Measurements from ENCODE around the gene SELENON. TPM values are rescaled to one million over a fixed set of nuclear protein-coding genes. Genes with fewer than 3 reads are reported as not detected.

The SELENON gene
- total and polyA plus RNA-seq, 12 donors: 8.7 to 105 (median 67.8) TPM

DNA sequence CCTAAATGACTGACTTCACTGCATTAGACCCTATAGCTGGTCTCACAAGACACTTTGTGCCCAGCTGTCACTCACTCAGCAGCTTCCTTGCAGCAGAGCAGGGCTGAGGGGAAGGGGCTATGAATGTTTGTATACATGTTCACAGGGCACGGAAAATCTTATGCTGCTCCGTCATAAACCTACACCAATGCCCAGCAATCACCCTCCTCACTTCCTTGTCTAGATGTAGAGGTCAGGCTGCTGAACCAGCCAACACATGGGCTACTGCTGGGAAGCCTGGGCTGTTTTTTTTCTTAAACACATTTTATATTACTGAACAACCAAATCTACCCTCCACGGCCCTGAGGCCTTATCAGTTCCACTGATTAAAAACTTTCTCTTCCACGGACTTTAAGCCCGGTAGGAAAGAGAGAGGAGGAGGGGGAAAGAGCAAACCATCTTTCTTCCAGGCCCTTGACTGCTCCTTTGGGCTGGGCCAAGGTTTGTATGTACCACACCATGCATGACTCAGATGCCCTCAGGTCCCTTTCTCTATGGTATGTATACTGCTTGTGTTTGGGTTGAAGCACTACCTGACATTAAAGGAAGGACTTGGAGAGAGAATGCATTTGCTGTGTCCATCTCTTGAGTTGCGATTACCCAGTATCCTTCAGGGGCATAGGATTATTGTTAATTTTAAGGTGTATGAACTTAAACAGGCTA lies 32.5 kb downstream of the SELENON start:
- no peak overlapping the region for H3K4me3 ChIP-seq
- H3K9me3 ChIP-seq (replicated peaks in 1 of 3): no peaks in the 10 kb centered on the region
- DNase-seq: peak in 3 of 7 donors; percentile 21 to 61 (median 60)
- H3K27me3 ChIP-seq: no peaks in the 10 kb centered on the region
- 47 to 66% (median 57%) methylated on average over 6 of the region's 6 CpGs for WGBS, 4 donors
- intact Hi-C loops (cut with DNase I): no loop called here
- peaks cover 0 to 63% of the 10 kb centered on the region in 2 donors for H3K36me3 ChIP-seq (replicated peaks in 1 of 2)
- H3K27ac ChIP-seq: peak overlapping the region in 3 of 5 donors; percentile 47 to 85 (median 85)
- peaks cover 62 to 87% of the 10 kb centered on the region in 2 donors for H3K4me1 ChIP-seq (replicated peaks in 1 of 2)
- no peak for TF ChIP-seq POLR2A (IDR thresholded peaks at IDR 0.05)
- TF ChIP-seq, protein P1, sequence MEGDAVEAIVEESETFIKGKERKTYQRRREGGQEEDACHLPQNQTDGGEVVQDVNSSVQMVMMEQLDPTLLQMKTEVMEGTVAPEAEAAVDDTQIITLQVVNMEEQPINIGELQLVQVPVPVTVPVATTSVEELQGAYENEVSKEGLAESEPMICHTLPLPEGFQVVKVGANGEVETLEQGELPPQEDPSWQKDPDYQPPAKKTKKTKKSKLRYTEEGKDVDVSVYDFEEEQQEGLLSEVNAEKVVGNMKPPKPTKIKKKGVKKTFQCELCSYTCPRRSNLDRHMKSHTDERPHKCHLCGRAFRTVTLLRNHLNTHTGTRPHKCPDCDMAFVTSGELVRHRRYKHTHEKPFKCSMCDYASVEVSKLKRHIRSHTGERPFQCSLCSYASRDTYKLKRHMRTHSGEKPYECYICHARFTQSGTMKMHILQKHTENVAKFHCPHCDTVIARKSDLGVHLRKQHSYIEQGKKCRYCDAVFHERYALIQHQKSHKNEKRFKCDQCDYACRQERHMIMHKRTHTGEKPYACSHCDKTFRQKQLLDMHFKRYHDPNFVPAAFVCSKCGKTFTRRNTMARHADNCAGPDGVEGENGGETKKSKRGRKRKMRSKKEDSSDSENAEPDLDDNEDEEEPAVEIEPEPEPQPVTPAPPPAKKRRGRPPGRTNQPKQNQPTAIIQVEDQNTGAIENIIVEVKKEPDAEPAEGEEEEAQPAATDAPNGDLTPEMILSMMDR (IDR thresholded peaks at IDR 0.05): no peak

DNA sequence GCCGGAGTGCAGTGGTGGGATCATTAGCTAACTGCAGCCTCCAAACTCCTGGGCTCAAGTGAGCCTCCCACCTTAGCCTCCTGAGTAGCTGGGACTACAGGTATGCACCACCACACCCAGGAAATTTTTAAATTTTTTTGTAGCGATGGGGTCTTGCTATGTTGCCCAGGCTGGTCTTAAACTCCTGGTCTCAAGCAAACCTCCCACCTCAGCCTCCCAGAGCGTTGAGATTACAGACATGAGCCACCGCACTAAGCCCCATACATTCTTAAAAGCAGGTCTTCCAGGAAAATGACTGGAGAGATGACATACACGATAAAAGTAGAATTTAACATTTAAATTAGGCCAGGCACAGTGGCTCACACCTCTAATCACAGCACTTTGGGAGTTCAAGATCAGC lies 33.2 kb downstream of the SELENON start:
- intact Hi-C loops (cut with DNase I): no loop called here
- no peak for DNase-seq
- H3K4me1 ChIP-seq (replicated peaks in 1 of 2): peaks cover 58 to 82% of the 10 kb centered on the region in 2 donors
- no peak overlapping the region for H3K4me3 ChIP-seq
- TF ChIP-seq, protein P1 (IDR thresholded peaks at IDR 0.05): no peak
- WGBS, 4 donors: 92 to 99% (median 95%) methylated on average over 5 of the region's 5 CpGs
- peak overlapping the region in 2 of 5 donors; percentile 1 to 85 for H3K27ac ChIP-seq
- peaks cover 0 to 56% of the 10 kb centered on the region in 2 donors for H3K36me3 ChIP-seq (replicated peaks in 1 of 2)
- H3K27me3 ChIP-seq: no peaks in the 10 kb centered on the region
- no peaks in the 10 kb centered on the region for H3K9me3 ChIP-seq (replicated peaks in 1 of 3)

DNA sequence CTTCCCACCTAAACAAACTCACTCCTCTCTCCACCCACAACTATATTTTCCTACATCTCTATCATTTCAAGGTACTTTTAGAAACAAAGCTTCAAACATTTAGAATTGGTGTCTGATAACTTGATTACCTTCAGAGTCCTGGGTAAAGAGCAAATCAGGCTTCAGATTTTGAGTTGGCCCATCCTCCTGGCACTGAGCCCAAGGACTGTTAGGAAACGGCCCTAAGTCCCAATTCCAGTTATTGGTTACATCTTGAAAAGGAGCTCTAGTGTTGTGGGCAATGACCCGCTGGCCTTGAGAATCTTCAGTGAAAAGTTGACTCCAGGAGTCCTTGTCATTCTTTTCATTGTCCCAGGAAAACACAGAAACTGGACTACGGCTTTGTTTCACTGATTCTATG lies 34.9 kb downstream of the SELENON start:
- Histone ChIP-seq H3K27ac (peak overlapping the region; percentile 38 to 85 (median 60)), H3K9me3 (replicated peaks in 1 of 3) (no peaks in the 10 kb centered on the region), H3K4me1 (replicated peaks in 1 of 2) (peaks cover 42 to 64% of the 10 kb centered on the region in 2 donors), H3K27me3 (no peaks in the 10 kb centered on the region), H3K4me3 (no peak overlapping the region), H3K36me3 (replicated peaks in 1 of 2) (peaks cover 0 to 43% of the 10 kb centered on the region in 2 donors)
- TF ChIP-seq, protein P1 (IDR thresholded peaks at IDR 0.05): no peak
- TF ChIP-seq POLR2A (IDR thresholded peaks at IDR 0.05): no peak
- intact Hi-C loops (cut with DNase I): no loop called here
- peak; percentile 49 to 92 (median 83) for DNase-seq
- 26 to 42% (median 38%) methylated on average over 3 of the region's 3 CpGs for WGBS, 4 donors

DNA sequence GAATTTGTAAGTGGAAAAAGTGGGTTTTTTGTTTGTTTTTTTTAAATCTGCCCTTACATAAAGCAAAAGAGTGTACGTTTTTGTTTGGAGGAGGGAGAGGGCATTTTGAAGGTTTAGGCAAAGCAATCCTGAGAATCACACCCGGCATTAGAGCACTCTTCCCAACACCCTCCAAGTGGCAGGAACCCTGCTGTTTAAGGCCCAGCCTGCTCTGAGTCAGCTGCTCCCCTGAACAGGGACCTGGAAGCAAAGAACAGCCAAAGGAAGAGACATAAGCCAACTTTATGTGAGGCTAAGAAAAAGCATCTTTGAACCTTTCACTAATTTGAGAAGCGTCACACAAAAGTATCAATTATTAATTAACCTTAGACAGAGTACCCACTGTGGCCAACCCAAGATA lies 36.7 kb downstream of the SELENON start:
- peaks cover 24 to 47% of the 10 kb centered on the region in 2 donors for H3K4me1 ChIP-seq (replicated peaks in 1 of 2)
- no peak for TF ChIP-seq POLR2A (IDR thresholded peaks at IDR 0.05)
- TF ChIP-seq, protein P1 (IDR thresholded peaks at IDR 0.05): no peak
- no peak overlapping the region for H3K4me3 ChIP-seq
- peaks cover 0 to 25% of the 10 kb centered on the region in 2 donors for H3K36me3 ChIP-seq (replicated peaks in 1 of 2)
- intact Hi-C loops (cut with DNase I): no loop called here
- H3K9me3 ChIP-seq (replicated peaks in 1 of 3): no peaks in the 10 kb centered on the region
- DNase-seq: no peak
- no peaks in the 10 kb centered on the region for H3K27me3 ChIP-seq
- WGBS, 4 donors: 62 to 67% (median 63%) methylated on average over 3 of the region's 3 CpGs
- H3K27ac ChIP-seq: no peak overlapping the region

Measured in adrenal gland (tissue), 12 donors.